ENCODE data around the gene ATL3.
"Not testable (repeated sequence)": the region's sequence is repeated elsewhere in the genome, so short reads cannot be mapped to it uniquely, and the experiment has no call there.

ATL3 gene

DNA sequence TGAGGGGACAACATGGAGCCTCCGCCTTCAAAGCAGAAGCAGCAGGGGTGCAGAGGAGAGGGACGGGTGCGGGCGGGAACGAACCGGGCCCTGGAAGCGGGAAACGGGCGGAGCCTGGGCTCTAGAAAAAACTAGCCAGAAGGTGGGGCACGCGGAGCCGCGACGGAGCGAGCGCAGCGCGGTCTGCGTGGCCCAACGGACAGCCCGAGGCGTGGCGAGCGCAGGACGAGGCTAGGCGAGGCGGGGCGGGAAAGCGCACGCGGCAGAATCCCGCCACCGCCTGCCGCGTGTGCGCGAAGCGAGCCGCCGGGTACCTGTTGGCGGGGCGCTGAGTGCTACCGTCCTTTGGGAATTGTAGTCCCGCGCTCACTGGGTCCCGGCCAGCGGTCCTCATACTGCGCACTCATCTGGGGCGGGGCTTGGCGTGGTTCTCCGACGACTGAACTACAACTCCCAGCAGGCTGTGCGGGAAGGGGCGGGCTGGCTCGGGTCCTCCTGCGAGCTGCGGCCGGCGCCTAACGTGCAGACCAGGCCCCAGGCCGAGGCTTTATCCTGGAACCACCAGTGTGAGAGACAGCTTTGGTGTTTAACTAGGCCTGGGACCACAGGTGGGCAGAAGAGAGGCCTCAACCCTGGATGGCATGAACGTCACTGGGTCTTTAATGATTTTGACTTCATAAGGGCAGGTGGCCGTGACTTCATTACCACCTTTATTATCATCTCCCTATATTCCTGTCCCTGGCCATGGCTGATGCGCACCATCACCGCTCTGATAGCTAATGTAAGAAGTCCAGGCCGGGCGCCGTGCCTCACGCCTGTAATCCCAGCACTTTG, at the start of gene ATL3:
Gene ATL3 (minus strand): TSS at position 55 of the 834 bp plus-strand sequence. CDS start 41 bp downstream, at position 14.
- DNase-seq, result peak; percentile 82 to 92

GRCh38 chr11:63720611-63721010, 49.4 kb upstream of the ATL3 start:
- no peak for DNase-seq

- DNase-seq, result no peak
Observed at GRCh38 chr11:63719987-63720386, 48.8 kb upstream of the ATL3 start.

DNA sequence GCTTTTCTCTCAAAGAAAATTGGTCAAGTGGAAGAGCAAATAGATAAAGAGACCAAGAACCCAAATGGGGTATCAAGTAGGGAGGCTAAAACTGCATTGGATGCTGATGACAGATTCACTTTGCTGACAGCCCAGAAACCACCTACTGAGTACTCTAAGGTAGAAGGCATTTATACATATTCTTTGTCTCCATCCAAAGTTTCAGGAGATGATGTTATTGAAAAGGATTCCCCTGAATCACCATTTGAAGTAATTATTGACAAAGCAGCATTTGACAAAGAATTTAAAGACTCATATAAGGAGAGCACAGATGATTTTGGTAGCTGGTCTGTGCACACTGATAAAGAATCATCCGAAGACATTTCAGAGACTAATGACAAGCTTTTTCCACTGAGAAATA, 47.8 kb upstream of the ATL3 start:
- no peak for DNase-seq

DNA sequence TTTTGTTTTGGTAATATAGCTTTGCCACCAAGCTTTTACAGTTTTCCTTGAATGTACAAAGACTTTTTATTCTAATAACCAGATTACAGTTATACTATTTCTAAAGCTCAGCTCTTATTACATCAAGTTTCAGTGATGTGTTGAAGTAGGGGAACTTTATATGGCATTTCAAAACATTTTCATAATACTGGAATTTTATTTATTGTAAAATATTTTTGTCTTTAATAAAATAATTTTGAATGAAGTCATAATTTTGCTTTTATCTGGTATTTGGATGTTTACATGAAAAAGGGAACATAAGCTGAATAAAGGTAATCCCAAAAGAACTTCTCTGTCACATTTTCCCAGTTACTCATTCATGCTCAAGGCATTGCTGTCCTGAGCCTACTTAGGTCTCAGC, 44.9 kb upstream of the ATL3 start:
- DNase-seq, result no peak

- no peak for DNase-seq
Observed at GRCh38 chr11:63713766-63714165, 42.6 kb upstream of the ATL3 start.

DNA sequence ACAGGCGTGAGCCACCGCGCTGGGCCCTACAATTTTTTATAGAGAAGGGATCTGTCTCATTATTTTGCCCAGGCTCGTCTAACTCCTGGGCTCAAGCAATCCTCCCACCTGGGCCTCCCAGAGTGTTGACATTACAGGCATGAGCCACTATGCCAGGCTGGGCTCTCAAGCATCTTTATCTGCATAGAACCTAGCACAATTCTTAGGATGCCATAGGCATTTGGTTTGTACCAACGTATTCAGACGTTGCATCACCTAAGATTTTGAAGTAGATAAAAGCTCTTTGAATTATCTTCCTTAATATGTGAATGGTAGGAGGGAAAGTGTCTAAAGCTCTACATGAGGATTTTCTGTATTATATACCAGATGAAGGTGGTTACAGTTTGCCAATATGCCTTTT, 40.7 kb upstream of the ATL3 start:
- DNase-seq, result no peak

DNA sequence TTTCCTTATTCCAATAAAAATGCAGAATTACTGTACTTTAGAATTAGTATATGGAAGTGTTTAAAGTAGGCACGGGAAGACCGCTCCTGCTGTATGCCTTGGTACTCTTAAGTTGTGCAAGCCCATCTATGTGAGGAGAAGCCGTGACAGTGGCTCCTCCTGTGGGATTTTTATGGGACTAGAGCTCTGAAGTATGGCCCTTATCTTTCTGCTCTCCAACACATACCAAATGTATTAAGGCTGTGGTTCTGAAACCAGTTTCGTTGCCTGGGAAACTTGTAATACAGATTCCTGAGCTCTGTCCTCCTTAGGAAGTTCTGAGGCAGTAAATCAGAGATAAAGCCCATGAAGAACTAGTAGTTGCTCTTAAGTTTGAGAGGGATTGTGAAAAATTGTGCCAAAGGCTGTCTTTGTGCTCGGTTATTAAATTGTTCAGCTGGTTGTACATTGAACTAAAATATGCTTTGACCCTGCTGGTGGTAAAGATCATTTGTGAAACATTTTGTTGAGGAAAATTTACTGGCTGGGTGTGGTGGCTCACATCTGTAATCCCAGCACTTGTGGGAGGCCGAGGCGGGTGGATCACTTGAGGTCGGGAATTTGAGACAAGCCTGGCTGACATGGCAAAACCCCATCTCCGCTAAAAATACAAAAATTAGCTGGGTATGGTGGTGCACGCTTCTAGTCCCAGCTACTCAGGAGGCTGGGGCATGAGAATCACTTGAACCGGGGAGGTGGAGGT, 39.5 kb upstream of the ATL3 start:
- DNase-seq, result no peak

GRCh38 chr11:63709336-63709884, 38.2 kb upstream of the ATL3 start:
- DNase-seq, result no peak

GRCh38 chr11:63708764-63709163, 37.6 kb upstream of the ATL3 start:
- no peak for DNase-seq

DNA sequence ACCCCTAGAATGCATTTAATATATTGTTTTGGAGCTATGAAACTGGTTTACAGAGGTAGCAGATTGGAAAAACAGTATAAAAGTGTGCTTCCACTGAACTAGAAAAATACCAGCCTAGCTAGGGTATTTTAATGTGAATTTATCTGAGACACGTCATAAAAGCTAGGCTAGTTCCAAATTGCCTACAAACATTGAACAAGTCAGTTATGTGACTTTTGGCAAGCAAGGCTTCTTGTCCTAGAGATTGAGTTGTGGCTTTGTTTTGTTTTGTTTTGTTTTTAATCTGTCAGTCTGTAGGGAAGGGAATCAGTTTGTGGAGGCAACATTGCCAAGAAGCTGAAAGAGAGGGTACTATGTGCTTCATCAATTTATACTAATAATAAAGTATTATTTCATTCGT, 34.4 kb upstream of the ATL3 start:
- DNase-seq, result no peak

DNA sequence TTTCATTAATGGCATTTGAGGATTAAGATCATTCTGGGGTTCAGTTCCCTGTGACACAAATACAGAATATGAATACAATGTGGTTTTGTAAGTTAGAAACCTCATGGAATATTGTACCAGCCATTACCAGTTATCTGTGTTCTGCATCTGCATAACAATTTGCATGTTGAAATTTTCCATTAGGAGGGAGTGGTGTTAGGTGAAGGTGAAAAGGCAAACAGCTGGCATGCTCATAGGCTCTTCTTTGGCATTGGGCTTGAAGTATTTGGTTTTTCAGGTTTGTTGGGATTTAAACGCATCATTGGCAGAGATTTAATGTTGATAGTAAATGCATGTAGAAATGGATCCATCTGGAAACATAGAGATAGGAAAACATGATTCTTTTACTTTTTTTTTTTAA, 28.7 kb upstream of the ATL3 start:
- no peak for DNase-seq

DNA sequence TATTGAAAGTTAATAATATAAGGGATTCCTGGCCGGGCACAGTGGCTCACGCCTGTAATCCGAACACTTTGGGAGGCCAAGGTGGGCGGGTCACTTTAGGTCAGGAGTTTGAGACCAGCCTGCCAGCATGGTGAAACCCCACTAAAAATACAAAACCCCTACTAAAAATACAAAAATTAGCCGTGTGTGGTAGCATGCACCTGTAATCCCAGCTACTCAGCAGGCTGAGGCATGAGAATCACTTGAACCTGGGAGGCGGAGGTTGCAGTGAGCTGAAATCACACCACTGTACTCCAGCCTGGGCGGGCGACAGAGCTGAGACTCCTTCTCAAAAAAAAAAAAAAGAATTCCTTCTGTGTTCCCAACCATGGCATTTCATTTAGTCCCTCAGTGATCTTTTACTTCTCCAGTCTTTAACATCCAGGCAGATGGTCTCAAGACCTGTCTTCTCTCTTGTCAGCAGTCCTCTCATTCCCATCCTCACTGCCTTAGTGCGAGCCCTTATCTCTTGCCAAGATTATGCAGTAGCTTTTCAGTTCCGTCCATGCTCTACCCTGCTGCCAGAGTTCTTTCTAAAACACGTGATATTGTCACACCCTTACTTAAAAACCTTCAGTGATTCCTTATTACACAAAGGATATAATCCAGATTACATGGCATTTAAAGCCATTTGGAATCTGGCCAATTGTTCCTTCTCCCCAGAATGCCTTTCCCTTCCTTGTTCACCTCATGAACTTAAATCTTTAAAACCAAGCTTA, 28.0 kb upstream of the ATL3 start:
- no peak for DNase-seq

DNA sequence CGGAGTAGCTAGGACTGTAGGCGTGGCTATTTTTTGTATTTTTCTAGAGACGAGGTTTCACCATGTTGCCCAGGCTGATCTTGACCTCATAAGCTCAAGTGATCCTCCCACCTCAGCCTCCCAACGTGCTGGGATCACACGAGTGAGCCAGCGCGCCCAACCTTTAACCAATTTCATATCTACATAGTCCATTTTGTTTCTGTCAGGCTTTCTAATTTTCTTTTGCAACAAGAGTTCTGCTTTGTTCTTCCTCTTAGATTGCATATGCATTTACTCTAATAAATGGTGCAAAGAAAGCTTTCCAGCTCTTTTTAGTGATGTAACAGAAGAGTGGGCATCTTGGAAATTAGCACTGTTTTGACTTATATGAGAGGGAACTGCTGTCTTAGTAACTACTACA, 23.4 kb upstream of the ATL3 start:
- DNase-seq, result no peak

DNA sequence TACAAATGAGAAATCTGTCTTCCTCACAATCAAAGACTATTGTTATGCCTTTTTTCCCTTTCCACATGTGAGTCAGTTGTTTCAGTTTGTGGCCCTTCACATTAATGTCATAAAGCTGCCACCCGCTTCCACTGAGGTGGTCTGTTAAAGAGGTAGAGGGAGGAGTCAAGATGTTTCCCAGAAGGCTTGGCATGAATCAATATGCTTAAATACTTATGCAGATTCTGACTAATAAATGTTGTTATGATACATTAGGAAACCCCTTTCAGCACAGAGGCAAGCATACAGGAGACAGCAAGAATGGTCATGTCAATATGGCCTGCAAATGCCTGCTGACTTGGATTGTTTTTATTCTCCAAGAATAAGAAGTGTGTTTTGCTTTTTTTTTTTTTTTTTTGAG, 16.7 kb upstream of the ATL3 start:
- DNase-seq, result no peak

DNA sequence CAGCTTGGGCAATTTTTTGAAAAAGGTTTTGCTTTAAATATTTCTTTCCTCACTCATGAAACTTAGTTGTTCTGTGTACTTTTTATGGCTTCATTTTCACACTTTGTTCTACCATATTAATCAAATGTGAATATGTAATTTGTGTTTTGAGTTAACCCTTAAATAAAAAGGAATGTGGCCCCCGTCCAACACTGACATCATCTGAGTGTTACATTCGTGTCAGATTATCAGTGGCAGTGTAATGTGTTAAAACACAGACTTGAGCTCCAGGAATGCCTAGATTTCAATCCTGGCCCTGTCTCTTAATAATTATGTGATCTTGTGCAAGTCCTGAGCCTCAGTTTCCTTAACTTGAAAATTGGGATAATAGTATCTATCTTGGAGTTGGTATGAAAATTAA, 15.8 kb upstream of the ATL3 start:
- no peak for DNase-seq

- not testable (repeated sequence) for DNase-seq
Observed at GRCh38 chr11:63685158-63685721, 14.1 kb upstream of the ATL3 start.

GRCh38 chr11:63683133-63683991, 12.2 kb upstream of the ATL3 start:
- DNase-seq, result no peak

GRCh38 chr11:63682066-63683021, 11.2 kb upstream of the ATL3 start:
- DNase-seq, result peak in 1 of 2 experiments; percentile 18

- DNase-seq, result peak; percentile 96 to 97
Observed at GRCh38 chr11:63681321-63682065, 10.3 kb upstream of the ATL3 start, which contains the start of gene RTN3. RTN3 (plus strand) TSS chr11:63681500; CDS start chr11:63681637, 137 bp downstream.

Measured in NCI-H2081 (cell line).